ENCODE data around the gene CDK11B. TPM values are rescaled to one million over a fixed set of nuclear protein-coding genes. Genes with fewer than 3 reads are reported as not detected.

The CDK11B gene
- total RNA-seq, 1 experiment from 2014 or later = 30.1 TPM

GRCh38 chr1:1680912-1681273 lies 22.1 kb upstream of the CDK11B start:
- Histone ChIP-seq H4K91ac (ENCODE audit: insufficient read length, low read depth, low read length) (no peak overlapping the region), H3K79me2 (ENCODE audit: insufficient read depth, low read length) (peaks cover 2% of the 10 kb centered on the region; the same call in 1 of the 2 replicates), H2BK12ac (ENCODE audit: insufficient read length, low read depth, low read length) (no peak overlapping the region), H3K14ac (ENCODE audit: insufficient read depth, low read length) (no peak overlapping the region), H2BK15ac (ENCODE audit: low read depth, low read length) (no peak overlapping the region), H2AK5ac (ENCODE audit: insufficient read length, low read length) (no peak overlapping the region), H2BK5ac (ENCODE audit: insufficient read length, low read length) (no peak overlapping the region), H2BK20ac (ENCODE audit: low read depth, low read length, poor library complexity, severe bottlenecking) (no peak overlapping the region), H2AFZ (ENCODE audit: low read length) (no peak overlapping the region), H3K27ac (ENCODE audit: insufficient read length, low read depth, low read length) (no peak overlapping the region), H2BK120ac (ENCODE audit: low read depth, low read length, poor library complexity, severe bottlenecking) (no peak overlapping the region), H3K9me3 (ENCODE audit: control insufficient read depth, low read depth, low read length) (no peaks in the 10 kb centered on the region), H3K4ac (ENCODE audit: low read depth, low read length) (no peak overlapping the region), H3K23me2 (ENCODE audit: insufficient read length, low read depth, low read length, poor library complexity, severe bottlenecking) (no peaks in the 10 kb centered on the region), H3K23ac (ENCODE audit: insufficient read length, low read depth, low read length) (no peak overlapping the region), H3K27me3 (ENCODE audit: insufficient read depth, low read length) (no peaks in the 10 kb centered on the region), H3K9ac (ENCODE audit: extremely low read depth, insufficient read length, low read length) (no peak overlapping the region), H3K79me1 (ENCODE audit: insufficient read depth, low read depth, low read length, poor library complexity, severe bottlenecking) (no peaks in the 10 kb centered on the region), H3K4me1 (ENCODE audit: insufficient read depth, low read length) (peaks cover 5% of the 10 kb centered on the region; the same call in 1 of the 2 replicates), H3K18ac (ENCODE audit: insufficient read length, low read depth, low read length) (no peak overlapping the region), H4K5ac (ENCODE audit: insufficient read length, low read depth, low read length) (no peak overlapping the region), H3K4me2 (ENCODE audit: insufficient read depth, insufficient read length, low read length) (no peak overlapping the region), H4K20me1 (ENCODE audit: control insufficient read depth, insufficient read depth, insufficient read length) (no peaks in the 10 kb centered on the region), H4K8ac (replicated peaks; ENCODE audit: insufficient read length, low read depth, low read length) (no peak overlapping the region), H3T11ph (ENCODE audit: low read length) (no peak overlapping the region), H3K56ac (ENCODE audit: insufficient read length, low read depth, low read length) (no peak overlapping the region)
- no peak overlapping the region for H3K27ac Mint-ChIP-seq
- no peaks in the 10 kb centered on the region for H3K27me3 Mint-ChIP-seq (ENCODE audit: low read depth)
- H3K4me3 Mint-ChIP-seq = no peak overlapping the region
- peaks cover 2 to 12% (median 5%) of the 10 kb centered on the region in 3 experiments; a peak in 5 of 7 replicates for H3K36me3 Mint-ChIP-seq (ENCODE audit: insufficient read depth in 1 of 3, low read depth in 3 of 3)
- no peak for DNase-seq
- no CpG with 5 or more reads among the region's 11 CpGs for WGBS (ENCODE audit: extremely low coverage, insufficient read length, low lambda C conversion rate)
- no peaks in the 10 kb centered on the region for H3K9me3 Mint-ChIP-seq
- no peak for TF ChIP-seq CTCF (conservative IDR thresholded peaks at IDR 0.05)
- H3K4me1 Mint-ChIP-seq = peaks cover 32 to 40% of the 10 kb centered on the region in 2 experiments

Data from H9 (cell line).